ENCODE measurements around the gene CDH26.
A peak's percentile ranks its signal among the peaks of the same experiment; 100 is the strongest.

CDH26 gene

GRCh38 chr20:59988141-59988540, 29.9 kb downstream of the CDH26 start:
- DNase-seq = no peak

- DNase-seq = no peak
Measured at GRCh38 chr20:59992526-59993084, 34.4 kb downstream of the CDH26 start.

DNA sequence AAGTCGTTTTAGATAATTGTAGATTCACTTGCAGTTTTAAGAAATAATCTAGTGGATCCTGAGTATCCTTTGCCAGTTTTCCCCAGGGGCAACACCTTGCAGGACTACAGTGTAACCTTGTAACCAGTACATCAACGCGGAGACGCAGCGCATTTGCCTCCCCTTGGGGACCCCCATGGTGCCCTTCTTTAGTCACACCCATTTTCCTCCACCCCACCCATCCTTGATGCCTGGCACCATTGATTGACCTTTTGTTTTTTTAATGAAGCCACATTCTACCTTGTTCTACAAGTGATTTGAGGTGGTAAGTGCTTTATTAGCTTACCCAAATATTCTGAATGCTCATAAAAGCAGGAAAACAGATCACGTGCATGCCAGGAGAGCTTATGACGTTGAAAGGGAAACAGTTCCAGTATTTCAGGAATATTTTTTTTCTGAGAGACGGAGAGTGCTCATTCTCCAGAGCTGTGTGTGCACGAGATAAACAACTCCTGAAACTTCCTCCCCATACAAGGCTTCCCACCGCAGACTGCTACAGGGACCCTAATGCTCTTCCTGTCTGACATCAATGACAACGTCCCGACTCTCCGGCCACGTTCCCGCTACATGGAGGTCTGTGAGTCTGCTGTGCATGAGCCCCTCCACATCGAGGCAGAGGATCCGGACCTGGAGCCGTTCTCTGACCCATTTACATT, 35.7 kb downstream of the CDH26 start:
- no peak for DNase-seq

DNA sequence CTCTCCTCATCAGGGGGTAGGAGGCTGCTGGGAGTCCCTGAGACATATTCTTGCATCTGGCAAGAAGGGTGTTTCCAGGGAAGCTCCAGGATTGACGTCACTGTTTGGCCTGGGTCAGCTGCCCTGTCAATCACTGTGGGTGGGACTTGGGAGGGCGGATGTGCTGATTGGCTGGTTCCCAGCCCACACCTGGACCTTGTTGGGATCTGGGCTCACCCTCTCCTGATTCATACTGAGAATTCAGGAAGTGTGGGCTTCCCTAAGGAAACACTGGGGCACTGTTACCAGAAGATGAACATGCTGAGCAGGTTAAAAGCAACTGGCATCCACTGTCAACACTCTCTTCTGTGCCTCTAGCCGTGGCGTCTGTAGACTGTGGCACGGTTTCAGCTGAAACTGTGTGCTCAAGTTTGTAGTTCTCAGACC, 36.5 kb downstream of the CDH26 start:
- DNase-seq = no peak

GRCh38 chr20:59996108-59996507, 37.9 kb downstream of the CDH26 start:
- DNase-seq = no peak

DNA sequence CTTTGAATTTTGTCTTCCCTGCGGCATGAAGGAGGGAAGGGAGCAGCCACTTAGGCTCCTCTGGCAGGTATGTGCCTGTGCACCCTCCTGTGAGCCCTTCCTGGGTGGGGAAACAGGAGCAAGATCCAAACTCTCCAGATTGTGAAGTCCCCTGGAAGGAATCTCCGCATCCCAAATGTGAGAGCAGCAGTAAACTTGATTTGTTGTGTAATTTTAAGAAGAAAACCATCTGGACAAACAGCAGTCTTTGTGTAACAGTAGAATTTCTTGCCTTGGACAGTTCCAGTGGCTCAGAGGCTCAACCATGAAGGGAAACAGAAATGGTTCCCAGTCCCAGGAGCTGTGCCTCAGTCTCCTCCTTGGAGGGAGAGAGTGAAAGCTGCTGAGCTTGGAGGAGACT, 39.7 kb downstream of the CDH26 start:
- no peak for DNase-seq

DNA sequence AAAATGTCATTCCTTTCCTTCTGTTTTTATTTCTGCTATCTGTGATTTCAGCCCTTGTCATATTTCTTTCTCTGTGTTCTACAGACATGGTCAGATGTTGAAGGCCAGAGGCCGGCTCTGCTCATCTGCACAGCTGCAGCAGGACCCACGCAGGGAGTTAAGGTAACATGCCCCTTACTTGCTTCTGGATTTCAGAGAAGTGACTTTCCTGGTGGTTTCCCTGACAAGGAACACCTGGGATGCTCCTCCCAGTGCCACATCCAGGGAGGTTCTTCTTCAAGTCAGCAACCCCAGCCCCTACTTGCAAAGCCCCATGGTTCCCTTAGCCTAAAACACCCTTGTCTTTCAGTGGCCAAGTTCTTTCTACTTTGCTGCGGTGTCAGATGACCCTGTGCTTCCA, 41.3 kb downstream of the CDH26 start:
- no peak for DNase-seq

DNA sequence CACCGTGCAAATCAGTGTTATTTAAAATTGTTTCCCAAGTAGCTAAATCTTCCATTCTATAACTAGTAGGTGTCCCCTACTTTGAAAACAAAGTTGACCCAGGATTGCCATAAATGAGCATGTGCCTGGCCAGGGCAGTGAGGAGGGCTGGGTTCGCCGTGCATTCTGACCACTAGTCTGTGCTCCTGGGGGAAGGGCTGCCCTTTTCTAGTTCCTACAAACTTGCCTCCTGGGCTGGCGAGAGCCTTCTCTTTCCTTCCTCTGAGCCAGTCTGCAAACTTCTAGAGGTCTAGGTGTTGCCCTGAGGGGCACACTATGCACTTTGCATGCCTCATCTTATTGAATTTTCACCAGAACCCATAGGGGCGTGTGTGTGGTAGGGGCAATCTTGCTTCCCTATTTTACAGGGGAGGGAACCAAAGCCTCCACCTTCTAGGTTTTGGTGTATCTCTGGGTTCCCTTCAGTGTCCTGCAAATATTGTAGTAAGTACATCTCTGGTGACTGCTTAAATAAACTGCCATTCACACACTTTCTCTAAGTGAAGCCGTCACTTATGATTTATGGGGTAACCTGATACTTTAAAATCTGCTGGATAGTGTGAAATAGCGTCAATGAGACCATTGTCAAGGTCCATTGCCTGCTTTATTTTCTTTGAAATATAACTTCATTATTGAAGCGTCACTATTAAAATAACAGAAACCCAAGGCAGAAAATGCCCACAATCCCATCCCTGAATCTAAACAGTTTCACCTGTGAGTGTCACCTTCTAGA, 42.2 kb downstream of the CDH26 start:
- DNase-seq = peak; percentile 52

DNA sequence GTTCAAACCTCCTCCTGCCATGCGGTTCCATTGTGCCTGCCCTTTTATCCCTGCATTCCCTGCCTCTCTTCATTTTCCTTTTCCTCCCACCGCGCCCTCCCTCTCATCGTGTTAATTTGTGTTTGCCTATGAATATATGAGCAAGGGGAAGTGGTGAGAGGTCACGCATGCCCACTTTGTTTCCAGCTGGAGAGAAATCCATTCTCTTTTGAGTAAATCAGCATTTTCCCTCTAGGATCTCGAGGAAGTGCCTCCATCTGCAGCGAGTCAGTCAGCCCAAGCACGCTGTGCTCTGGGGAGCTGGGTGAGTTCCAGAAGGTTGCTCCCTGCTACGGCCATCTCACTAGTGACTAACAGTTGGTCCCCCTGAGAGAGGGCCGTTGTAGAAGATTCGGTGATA, 42.9 kb downstream of the CDH26 start:
- peak; percentile 49 for DNase-seq

- no peak for DNase-seq
Measured at GRCh38 chr20:60003776-60004175, 45.6 kb downstream of the CDH26 start.

- DNase-seq = no peak
Measured at GRCh38 chr20:60006261-60006660, 48.0 kb downstream of the CDH26 start.

GRCh38 chr20:60007464-60007863, 49.2 kb downstream of the CDH26 start:
- DNase-seq = no peak

DNA sequence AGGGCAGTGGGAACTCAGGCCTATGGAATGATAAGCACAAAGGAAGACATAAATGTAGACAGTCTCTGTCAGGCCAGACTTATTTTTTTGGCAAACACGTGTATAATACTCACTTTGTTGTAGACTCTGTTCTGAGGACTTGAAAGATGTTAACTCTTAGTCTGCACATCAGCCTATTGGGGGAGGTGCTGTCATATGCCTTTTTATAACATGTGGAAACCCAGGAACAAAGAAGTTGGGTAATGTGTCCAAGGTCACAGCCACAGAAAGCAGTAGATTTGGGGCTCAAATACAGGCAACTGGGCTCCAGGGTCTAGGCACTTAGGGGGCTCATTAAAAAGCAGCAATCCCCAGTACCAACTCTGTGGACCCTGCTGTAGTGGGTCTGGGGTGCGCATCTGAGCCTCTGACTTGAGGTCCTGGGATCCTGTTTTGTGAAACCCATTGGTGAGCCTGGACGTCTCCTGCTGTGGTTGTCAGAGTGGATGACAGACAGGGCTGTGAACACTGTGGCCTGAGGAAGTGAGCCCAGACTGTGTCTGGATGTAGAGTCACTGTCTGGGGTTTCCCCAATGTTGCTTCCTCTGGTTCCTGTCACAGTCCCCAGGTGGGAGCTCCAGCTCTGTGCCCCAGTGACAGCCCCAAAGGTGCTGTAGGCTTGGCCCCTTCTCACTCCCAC, 50.0 kb downstream of the CDH26 start:
- no peak for DNase-seq

DNA sequence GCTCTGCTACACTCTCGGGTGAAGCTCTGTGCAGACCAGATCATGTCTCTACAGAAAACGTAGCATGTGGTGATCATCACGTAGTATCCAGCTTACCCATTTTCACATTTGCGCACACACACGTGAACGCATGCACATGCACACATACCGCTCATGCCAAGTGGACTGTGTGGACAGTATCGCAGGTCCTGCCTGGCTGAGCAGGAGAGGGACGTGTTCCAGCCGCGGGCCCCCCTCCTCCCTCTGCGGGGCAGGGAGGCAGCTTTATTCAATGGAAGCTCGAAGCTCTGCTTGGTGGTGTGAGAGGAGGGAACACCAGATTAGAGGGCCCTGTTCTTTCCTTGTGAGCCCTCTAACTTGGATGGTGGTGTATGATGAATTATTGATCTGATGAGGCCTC, 51.1 kb downstream of the CDH26 start:
- DNase-seq = no peak

DNA sequence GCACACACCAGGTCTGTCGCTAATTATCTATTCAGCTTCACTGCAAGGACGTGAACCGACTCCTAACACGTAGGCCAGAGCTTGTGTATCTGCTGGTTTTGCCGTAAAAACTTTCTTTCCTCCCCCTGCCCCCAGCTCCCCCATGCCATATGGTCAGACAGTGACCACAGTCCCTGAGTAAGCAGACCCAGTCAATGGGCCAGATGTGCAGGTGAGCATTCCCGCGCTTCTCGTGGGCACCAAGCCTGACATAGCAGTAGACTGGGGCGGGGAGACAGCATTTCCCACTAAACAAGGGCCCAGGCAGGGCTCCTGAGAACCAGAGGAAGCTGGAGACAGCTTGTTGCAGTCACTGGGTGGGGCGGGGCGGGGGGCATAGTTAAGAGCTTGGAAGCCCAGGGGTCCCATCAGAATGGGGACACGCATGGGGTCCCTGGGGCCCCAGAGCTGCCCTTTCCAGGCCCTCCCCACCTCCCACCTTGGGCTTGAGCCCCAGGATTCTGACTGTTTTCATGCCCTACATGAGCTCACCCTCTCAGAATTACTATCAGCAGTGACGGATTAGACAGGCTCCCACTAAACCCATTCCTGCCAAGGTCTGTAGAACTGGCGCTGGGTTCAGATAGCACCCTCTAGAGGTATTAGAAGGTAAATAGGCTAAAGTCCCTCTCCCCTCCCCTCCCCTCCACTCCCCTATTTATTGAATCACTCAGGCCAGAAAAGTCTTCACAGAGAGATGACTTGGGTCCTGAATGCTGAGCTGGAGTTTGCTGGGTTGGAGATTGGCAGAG, 51.8 kb downstream of the CDH26 start:
- DNase-seq = no peak

GRCh38 chr20:60010689-60011458, 52.7 kb downstream of the CDH26 start:
- no peak for DNase-seq

- peak; percentile 51 for DNase-seq
Measured at GRCh38 chr20:60011512-60012507, 53.6 kb downstream of the CDH26 start.

DNA sequence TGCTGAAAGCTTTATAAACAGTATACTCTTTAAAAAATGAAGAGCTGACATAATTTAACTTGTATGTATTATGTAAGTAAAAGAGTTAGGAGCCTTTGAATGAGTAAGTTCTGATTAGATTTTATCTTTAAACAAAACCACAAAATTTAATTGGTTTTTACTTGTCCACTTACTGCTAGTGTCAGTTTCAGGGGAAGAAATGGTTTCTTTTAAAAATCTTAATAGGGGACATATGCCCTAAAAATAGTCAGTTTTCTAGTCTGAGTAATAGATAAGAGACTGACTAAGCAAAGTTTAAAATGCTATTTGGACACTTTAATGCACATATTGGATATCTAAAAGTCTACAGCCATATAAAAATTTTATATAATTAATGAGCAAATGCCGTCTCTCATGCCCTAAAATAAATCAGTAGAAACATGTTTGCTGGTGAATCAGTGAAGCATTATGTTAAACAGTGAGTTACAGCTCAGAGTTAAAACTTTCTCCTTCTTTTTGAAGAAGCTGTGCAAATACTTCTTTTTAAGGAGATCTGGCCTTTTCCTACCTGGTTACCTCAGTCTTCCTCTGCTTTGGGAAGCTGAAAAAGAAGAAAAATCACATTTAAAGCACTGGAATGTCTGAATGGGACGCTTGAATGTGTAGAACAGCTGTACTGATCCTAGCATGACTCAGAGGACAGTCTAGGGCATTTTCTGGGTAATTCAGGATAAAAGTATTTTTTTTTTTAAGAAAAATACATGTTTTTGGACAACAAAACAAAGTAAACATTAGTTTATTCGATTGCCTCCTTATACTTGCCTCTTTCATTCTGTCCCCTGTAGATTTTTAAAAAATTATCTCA, 55.3 kb downstream of the CDH26 start:
- no peak for DNase-seq

- DNase-seq = no peak
Measured at GRCh38 chr20:60016406-60016805, 58.2 kb downstream of the CDH26 start.

DNA sequence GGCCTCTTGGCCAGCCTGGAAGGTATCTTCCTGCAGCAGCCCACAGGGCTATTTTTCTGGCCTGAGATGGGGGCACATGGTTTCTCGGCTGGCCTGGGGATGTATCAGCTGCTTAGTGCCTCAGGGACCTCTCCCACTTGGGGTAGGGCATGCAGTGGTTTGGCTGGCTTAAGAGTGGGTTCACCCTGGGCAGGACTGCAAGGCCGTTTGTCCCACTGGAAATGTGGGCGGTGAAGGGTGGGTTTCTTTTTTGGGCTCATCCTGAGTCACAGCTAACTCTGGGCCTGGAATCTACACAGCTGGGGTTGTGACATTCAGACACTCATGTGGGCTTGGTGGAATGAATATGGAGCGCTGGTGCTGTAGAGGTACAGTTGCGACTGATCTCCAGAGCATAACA, 62.0 kb downstream of the CDH26 start:
- DNase-seq = no peak

All from DMS79 treated with DMSO at 0.1 percent for 48 hours (cell line).